GM18526 (cell line): ENCODE data around the gene LCN9.

Experiments used
- POLR2A ChIP-seq: IDR thresholded peaks from 3 replicates; pipeline ENCODE4 v1.6.1; 2011; ENCODE audit not compliant: insufficient read length; ENCODE audit errors: extremely low read depth

Gene LCN9

GRCh38 chr9:135662758-135663450 lies at the start of gene LCN9:
Gene LCN9 (plus strand): TSS chr9:135663309. CDS start chr9:135663322, 13 bp downstream.
- TF ChIP-seq POLR2A, result no peak

- TF ChIP-seq POLR2A, result no peak
Observed at GRCh38 chr9:135613946-135614805, 48.9 kb upstream of the LCN9 start.

DNA sequence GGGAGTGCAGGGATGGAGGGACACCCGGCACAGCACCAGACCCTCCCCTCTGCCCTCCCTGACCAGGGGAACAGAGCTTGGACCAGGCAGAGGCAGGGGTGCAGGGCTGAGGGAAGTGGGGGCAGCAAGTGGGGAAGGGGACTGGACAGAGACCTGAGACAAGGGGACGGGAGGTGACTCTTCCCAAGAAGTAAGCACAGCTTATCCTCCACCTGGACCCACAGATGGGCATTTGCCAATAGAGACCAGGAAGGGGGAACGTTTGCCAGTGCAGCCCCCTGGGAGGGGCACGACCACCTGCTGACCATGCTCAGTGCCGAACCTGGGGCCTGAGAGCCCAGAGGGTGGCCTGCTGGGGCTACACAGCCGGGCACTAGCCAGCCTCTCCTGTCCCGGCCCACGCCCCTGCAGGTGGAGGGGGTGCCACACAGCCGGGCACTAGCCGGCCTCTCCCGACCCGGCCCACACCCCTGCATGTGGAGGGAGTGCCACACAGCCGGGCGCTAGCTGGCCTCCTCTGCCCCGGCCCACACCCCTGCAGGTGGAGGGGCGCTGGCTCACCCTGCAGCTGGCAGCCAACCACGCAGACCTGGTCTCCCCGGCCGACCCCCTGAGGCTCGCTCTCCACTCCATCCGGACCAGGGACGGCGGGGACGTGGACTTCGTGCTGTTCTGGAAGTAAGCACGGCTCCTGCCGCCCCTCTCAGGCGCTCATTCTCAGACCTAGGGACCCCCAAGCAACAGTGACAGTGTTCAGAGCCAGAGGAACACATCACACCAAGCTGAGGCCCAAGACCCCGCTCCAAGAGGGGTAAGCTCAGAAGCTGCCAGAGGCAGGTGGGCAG lies 48.1 kb upstream of the LCN9 start:
- TF ChIP-seq POLR2A, result no peak

DNA sequence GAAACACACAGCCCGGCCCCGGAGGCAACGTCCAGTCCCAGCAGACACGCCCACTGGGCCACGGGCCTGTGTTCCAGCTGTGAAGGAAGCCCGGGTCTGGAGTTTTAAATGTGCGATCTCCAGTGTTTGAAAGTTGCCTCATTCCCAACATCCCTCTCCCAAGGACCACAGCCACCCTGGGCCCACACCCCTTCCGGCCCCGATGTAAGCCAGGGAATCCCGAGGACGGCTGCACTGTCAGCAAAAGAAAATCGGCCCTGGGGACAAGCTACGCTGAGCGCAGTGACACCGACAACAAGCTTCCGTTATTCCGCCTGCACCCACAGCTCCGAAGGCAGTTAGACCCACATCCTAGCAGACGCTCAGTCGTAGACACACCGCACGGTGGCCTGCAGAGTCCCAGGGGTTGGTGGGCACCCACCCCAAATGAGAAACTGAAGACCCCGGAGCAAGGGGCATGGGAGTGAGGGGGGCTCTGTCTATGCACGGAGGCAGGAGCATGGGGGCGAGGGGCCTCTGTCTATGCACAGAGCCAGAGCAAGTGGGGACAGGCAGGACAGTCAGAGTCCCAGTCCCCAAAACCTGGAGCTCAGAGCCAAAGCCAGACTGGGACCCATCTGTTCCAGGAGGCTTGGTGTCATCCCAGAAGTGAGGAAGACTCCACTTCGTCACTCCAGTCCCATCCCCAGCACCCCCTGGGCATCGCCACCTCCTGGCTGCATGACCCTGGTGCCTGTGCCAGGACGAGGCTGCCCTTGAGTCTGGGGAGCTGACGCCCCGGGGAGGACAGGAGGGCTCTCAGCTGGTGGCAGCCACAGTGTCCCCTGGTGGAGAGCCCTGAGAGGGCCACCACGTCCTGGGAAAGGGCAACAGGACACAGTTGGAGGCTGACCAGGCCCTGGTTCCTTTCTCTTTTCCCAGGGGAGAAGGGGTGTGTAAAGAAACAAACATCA lies 47.2 kb upstream of the LCN9 start:
- TF ChIP-seq POLR2A, result no peak

- TF ChIP-seq POLR2A, result no peak
Observed at GRCh38 chr9:135616619-135617537, 46.2 kb upstream of the LCN9 start.

DNA sequence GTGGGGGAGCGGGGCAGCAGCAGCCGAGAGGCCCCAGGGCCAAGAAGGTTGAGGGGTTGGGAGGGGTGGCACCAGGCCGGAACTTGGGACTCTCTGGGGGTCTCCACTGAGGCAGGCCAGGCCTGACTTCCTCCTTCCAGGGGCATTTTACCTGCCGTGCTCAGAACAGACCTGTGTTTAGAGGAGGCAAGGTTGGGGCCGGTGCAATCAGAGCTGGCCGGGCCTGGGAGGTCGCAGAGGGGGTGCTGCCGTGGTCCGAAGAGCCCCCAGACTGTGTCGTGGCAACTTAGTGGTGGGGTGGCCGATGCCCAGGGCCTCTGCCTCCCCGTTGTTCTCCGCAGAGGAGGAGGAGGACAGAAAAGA lies 45.6 kb upstream of the LCN9 start:
- TF ChIP-seq POLR2A, result no peak

- TF ChIP-seq POLR2A, result no peak
Observed at GRCh38 chr9:135617991-135618411, 45.1 kb upstream of the LCN9 start.

GRCh38 chr9:135618866-135619598 lies 44.1 kb upstream of the LCN9 start:
- no peak for TF ChIP-seq POLR2A

DNA sequence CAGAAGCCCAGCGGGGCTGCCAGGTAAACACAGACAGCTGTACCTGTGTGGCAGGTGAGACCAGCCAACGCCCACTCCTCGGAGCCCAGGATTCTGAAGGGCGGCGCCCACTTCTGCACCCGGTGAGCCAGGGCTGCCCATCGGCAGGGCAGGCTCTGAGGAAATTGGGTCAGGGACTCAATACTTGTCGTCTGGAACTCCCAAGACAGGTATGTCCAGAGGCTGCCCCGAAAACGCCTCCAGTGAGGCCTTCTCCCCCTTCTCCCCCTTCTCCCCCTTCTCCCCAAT lies 43.6 kb upstream of the LCN9 start:
- TF ChIP-seq POLR2A, result no peak

DNA sequence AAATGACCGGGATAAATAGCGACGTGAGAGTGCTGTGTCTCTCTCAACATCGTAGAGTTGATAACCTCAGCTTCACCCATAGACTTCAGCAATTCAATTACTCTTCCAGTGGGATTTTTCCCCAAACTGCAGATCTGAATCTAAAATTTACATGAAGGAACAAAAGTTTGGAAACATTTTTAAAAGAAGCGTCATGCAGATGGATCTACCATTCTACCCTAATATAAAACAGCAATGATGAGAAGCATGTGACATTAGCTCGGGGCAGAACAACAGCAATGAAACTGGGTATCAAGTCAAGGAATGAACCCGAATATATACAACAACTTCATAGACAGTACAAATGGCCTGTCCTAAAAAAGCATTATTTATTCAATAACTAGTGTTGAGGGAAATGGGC lies 42.6 kb upstream of the LCN9 start:
- no peak for TF ChIP-seq POLR2A

DNA sequence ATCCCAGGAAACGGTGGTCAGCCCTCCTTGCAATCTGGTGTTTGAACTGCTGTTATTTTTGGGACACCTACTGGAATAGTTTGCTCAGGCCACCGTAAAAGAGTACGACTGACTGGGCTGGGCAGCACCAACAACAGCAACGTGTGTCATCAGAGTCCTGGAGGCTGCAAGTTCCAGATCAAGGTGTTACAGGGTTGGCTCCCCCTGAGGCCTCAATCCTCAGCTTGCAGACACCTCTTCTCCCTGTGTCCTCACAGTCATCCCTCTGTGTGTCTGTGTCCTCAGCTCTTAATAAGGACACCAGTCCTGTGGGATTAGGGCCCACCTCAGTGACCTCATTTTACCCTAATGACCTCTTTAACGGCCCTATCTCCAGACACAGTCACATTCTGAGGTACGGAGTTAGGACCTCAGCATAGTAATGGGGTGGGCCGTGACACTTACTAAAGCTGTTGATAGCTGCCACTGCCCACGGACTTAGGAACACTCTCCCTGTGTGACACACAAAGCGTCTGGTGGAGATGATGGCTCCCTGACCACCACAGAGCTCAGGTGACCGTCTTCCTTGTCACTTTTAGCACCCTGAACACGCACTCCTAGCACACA lies 40.6 kb upstream of the LCN9 start:
- TF ChIP-seq POLR2A, result no peak

DNA sequence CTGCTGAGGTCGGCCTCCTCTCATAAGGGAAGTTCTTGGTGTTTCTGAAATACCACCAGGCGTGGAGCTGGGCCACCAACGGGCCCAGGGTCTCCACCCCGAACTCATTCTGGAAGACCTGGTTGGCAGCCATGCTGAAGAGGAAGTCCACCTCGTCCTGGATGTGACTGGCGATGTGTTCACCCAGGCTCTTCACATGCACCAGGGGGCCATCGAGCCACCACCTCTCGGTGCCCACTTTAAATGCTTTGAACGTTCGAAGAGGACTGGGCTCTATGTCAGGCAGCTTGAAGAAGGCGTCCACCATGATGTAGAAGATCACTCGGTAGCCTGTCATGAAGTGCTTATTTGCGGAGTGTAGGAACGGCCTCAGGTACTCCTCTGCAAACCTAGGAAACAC lies 38.8 kb upstream of the LCN9 start:
- TF ChIP-seq POLR2A, result no peak

GRCh38 chr9:135632841-135633240 lies 30.3 kb upstream of the LCN9 start:
- TF ChIP-seq POLR2A, result no peak

DNA sequence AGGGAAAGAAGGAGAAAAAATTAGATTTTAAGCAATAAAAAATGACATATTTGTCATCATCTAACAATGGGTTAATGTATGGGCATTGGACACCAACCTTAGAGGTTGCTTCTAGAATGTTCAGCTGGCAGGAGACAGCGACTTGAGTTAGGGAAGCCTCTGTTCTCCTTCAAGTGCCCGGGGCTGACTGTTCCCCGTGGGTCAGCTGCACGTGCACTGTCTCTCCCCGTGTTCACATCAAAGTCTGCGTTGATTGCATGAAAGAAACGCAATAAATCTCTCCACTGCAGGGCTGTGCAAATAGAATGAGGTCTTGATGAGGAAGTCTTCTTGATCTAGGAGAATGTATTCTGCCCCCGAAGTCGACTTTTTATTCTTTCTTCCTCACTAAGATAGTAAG lies 23.9 kb upstream of the LCN9 start, which contains the start of gene GLT6D1:
Gene GLT6D1 (minus strand): TSS at position 345 of the 400 bp plus-strand sequence. CDS start 353 bp downstream, outside the sequence.
- no peak for TF ChIP-seq POLR2A
